OCI-LY3 (cell line): ENCODE measurements around the gene ZNF444.

ENCODE experiments used
- CTCF ChIP-seq: fragments of 200-600, 300-600 bp; sonication (generic); IDR thresholded peaks from 2 replicates; pipeline ENCODE4 v1.5.1; 2014; ENCODE audit warnings: antibody characterized with exemption, low read length, low read depth
- EZH2phosphoT487 ChIP-seq: fragments of 200-600 bp; shearing (Covaris generic); IDR thresholded peaks from 2 replicates; pipeline ENCODE4 v1.6.1; 2018; ENCODE audit warnings: antibody characterized with exemption, mixed run types, low read depth

- TF ChIP-seq CTCF (no peak), EZH2phosphoT487 (no peak)
Measured at GRCh38 chr19:56174086-56174485, 33.0 kb downstream of the ZNF444 start.
